ENCODE results near the gene PHACTR3. TPM values are rescaled to one million over a fixed set of nuclear protein-coding genes. Genes with fewer than 3 reads are reported as not detected.

PHACTR3 gene
- polyA plus RNA-seq, 2 of the 4 experiments (the other 2 are of a cell fraction), result not detected

- TF ChIP-seq SMC3 (IDR thresholded peaks at IDR 0.05), result no peak
- no peak for TF ChIP-seq RNF2 (IDR thresholded peaks at IDR 0.05; ENCODE audit: borderline replicate concordance, low read depth)
- no peak for TF ChIP-seq ESRRA (IDR thresholded peaks at IDR 0.05; ENCODE audit: borderline replicate concordance, low read length)
- TF ChIP-seq JUNB (IDR thresholded peaks at IDR 0.05), result no peak
- no peak for TF ChIP-seq HEYL (CRISPR knock-in tag; IDR thresholded peaks at IDR 0.05)
- no peak for TF ChIP-seq ZFP36 (IDR thresholded peaks at IDR 0.05; ENCODE audit: borderline replicate concordance, partially characterized antibody)
- no peak for TF ChIP-seq HMGXB4 (CRISPR knock-in tag; IDR thresholded peaks at IDR 0.05; ENCODE audit: borderline replicate concordance)
- TF ChIP-seq KDM1A (IDR thresholded peaks at IDR 0.05; ENCODE audit: low read depth), result no peak
- TF ChIP-seq TP53 (CRISPR knock-in tag; IDR thresholded peaks at IDR 0.05), result no peak
- no peak for TF ChIP-seq CBX8 (IDR thresholded peaks at IDR 0.05)
- FAIRE-seq (no peak), DNase-seq (ENCODE audit: low read depth in 1 of 2, low spot score in 1 of 2) (no peak), ATAC-seq (no peak)
- CTCF ChIA-PET, result interaction anchor here (0.6 to 1.0 kb wide), 3 partner anchors 10 to 747 kb away, joined by 3 read pairs; no protein-coding TSS in a partner anchor
- Histone ChIP-seq H3K27ac (no peak overlapping the region), H3K9me3 (no peaks in the 10 kb centered on the region), H3K4me1 (no peaks in the 10 kb centered on the region), H3K4me3 (no peak overlapping the region), H3K4me2 (no peak overlapping the region)
- 24% methylated on average over 6 of the region's 12 CpGs for WGBS (ENCODE audit: missing lambda C conversion rate)
- POLR2A ChIA-PET, result no interaction called here
These were observed 136.7 kb downstream of the PHACTR3 start for GRCh38 chr20:59741073-59741472.

- no peak for ATAC-seq
- POLR2A ChIA-PET, result no interaction called here
These were observed 138.2 kb downstream of the PHACTR3 start for GRCh38 chr20:59742351-59743095.

More at GRCh38 chr20:59742351-59743095, 138.2 kb downstream of the PHACTR3 start:
- Histone ChIP-seq H3K4me3 (no peak overlapping the region), H3K4me2 (no peak overlapping the region), H3K4me1 (no peaks in the 10 kb centered on the region), H3K27ac (no peak overlapping the region), H3K9me3 (no peaks in the 10 kb centered on the region)
- 58% methylated on average over 24 of the region's 24 CpGs for WGBS (ENCODE audit: missing lambda C conversion rate)
- TF ChIP-seq POLR2AphosphoS2 (conservative IDR thresholded peaks at IDR 0.05; ENCODE audit: low read length) (no peak), HEYL (CRISPR knock-in tag; IDR thresholded peaks at IDR 0.05) (no peak), HDAC2 (IDR thresholded peaks at IDR 0.05) (no peak), ZFP36 (IDR thresholded peaks at IDR 0.05; ENCODE audit: borderline replicate concordance, partially characterized antibody) (no peak), PHF8 (IDR thresholded peaks at IDR 0.05; ENCODE audit: borderline replicate concordance, low read depth) (no peak), PBX3 (IDR thresholded peaks at IDR 0.05) (no peak), RARB (CRISPR knock-in tag; IDR thresholded peaks at IDR 0.05) (no peak), NFE2L2 (conservative IDR thresholded peaks at IDR 0.05; ENCODE audit: low read length) (no peak), CEBPB (IDR thresholded peaks at IDR 0.05) (no peak), TP53 (CRISPR knock-in tag; IDR thresholded peaks at IDR 0.05) (no peak), MYC (IDR thresholded peaks at IDR 0.05; ENCODE audit: borderline replicate concordance, low read length) (no peak), FOSL2 (IDR thresholded peaks at IDR 0.05) (no peak), FOSL2 (CRISPR knock-in tag; IDR thresholded peaks at IDR 0.05) (no peak), BCL3 (IDR thresholded peaks at IDR 0.05) (no peak), HOXA7 (CRISPR knock-in tag; IDR thresholded peaks at IDR 0.05) (no peak)
- no peak for DNase-seq (ENCODE audit: low read depth in 1 of 2, low spot score in 1 of 2)
- FAIRE-seq, result no peak
- CTCF ChIA-PET, result interaction anchor here (0.6 to 1.5 kb wide), 2 partner anchors 144 to 677 kb away, joined by 3 read pairs; no protein-coding TSS in a partner anchor

Data from A549 (cell line).